HG02610 (cell line): Measurements from ENCODE around the gene ICAM5.

Source experiments
- ATAC-seq: cut with Tn5 transposase; IDR thresholded peaks from one replicate; pipeline ENCODE4 v1.9.1; 2021; ENCODE audit warnings: mild to moderate bottlenecking, moderate library complexity; ENCODE audit not compliant: unreplicated experiment

Gene ICAM5

GRCh38 chr19:10339977-10340376 lies 50.2 kb downstream of the ICAM5 start:
- ATAC-seq, result no peak

- ATAC-seq, result no peak
Measured at GRCh38 chr19:10343495-10343894, 53.7 kb downstream of the ICAM5 start.

- ATAC-seq, result no peak
Measured at GRCh38 chr19:10344780-10345179, 55.0 kb downstream of the ICAM5 start.
